VCaP (cell line): Measurements from ENCODE around the gene CEP120.
A peak's percentile ranks its signal among the peaks of the same experiment; 100 is the strongest.

Source experiments
- H3K27ac ChIP-seq: fragments of 450-650 bp; 2 replicates; pipeline ENCODE4 v1.5.1; 2017
- TF ChIP-seq, protein P1 (sequence below): fragments of 450-650 bp; conservative IDR thresholded peaks from 2 replicates; pipeline ENCODE4 v1.5.1; 2017; ENCODE audit warnings: mild to moderate bottlenecking, moderate library complexity

The CEP120 gene

DNA sequence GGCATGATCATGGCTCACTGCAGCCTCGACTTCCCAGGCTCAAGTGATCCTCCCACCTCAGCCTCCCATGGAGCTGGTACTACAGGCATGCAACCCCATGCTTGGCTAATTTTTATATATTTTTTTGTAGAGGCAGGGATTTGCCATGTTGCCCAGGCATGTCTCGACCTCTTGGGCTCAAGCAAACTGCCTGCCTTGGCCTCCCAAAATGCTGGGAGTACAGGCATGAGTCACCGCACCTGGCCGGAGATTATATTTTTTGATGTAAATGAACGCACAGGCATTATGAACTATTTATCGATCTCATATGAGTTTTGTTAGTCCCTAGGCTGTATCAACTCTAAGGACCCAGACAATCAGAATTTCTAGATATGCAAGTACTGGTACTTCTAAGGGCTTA, 25.5 kb upstream of the CEP120 start:
- no peak overlapping the region for H3K27ac ChIP-seq
- TF ChIP-seq, protein P1, sequence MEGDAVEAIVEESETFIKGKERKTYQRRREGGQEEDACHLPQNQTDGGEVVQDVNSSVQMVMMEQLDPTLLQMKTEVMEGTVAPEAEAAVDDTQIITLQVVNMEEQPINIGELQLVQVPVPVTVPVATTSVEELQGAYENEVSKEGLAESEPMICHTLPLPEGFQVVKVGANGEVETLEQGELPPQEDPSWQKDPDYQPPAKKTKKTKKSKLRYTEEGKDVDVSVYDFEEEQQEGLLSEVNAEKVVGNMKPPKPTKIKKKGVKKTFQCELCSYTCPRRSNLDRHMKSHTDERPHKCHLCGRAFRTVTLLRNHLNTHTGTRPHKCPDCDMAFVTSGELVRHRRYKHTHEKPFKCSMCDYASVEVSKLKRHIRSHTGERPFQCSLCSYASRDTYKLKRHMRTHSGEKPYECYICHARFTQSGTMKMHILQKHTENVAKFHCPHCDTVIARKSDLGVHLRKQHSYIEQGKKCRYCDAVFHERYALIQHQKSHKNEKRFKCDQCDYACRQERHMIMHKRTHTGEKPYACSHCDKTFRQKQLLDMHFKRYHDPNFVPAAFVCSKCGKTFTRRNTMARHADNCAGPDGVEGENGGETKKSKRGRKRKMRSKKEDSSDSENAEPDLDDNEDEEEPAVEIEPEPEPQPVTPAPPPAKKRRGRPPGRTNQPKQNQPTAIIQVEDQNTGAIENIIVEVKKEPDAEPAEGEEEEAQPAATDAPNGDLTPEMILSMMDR: no peak

DNA sequence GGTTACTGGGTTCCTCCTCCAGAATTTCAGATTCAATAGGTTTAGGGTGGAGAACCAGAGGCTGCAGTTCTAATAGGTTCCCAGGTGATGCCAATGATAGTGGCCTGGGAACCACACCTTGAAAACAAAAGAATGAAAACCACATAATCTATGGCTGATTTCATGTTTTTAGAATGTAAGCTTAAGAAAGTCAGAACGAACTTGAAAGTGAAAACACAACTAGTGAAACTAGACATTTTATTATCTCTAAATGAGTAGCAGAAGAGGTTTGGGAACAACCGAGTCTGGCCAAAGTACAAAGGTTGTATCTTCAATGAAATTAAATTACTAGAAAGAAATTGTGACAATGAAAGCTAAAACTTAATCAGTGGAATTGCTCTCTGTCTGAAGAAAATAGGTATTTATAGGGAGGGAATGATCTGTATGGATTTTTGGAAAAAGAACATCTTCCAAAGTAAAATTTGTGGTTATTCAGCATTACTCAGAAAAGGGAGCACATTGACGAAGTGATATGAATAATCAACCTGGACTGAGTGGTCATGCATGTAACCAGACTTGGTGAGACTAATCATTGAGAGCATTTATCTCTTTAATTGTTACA, 24.9 kb upstream of the CEP120 start:
- TF ChIP-seq, protein P1: no peak
- H3K27ac ChIP-seq: no peak overlapping the region

DNA sequence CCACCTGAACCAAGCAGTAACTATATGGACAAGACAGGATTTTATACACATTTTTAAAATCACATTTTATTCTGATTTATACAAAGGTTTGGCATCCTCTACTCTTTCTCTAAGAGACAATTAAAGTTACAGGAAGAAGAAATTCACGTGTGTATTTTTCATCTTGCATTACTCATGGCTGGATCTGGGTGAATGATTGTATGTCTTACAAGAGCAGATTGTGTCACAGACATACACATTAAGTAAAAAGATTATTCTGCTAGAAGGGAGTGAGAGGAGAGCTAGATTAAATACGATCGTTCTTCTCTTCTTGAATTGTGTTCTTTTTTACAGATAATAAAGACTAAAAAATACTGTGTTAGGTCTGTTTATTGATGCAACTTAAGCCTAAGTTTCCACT, 20.8 kb upstream of the CEP120 start:
- no peak overlapping the region for H3K27ac ChIP-seq
- TF ChIP-seq, protein P1: no peak

DNA sequence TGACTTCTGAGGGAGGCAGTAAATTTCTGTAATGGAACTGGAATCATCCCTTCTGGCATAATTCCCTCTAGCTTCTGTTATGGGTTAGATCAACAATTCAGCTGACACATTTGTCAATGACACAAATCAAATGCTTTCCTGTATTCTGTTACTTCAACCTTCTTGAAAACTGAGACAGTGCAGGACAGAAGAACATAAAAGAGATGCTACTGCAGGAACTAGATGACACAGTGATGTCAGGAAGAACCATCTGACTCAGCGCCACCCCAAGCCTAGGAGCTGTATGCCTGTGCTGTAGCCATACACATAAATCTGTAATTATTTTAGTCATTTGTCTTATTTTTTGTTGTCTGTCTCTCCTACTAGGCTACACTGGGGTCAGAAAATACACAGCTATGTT, 18.2 kb upstream of the CEP120 start:
- no peak overlapping the region for H3K27ac ChIP-seq
- TF ChIP-seq, protein P1: no peak

DNA sequence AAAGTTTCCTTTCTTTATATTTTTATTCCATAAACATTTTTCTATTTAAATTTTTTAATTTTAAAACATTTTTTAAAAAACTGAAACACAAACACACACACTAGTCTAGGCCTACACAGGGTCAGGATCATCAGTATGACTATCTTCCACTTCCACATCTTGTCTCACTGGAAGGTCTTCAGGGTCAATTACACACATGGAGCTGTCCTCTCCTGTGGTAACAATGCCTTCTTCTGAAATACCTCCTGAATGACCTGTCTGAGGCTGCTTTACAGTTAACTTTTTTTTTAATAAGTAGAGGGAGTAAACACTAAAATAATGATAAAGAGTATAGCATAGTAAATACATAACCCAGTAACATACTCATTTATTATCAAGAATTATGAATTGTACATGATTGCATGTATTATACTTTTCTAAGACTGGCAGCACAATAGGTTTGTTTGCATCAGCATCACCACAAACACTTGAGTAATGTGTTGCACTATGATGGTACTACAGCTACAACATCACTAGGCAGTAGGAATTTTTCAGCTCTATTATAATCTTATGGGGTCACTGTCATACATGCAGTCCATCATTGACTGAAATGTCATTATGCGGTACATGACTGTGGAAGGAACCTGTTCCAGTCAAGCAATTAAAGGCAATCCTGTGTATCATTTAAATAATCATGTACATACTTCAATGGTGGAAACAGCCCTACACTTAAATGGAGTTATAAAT, 17.4 kb upstream of the CEP120 start:
- no peak overlapping the region for H3K27ac ChIP-seq
- TF ChIP-seq, protein P1: no peak

DNA sequence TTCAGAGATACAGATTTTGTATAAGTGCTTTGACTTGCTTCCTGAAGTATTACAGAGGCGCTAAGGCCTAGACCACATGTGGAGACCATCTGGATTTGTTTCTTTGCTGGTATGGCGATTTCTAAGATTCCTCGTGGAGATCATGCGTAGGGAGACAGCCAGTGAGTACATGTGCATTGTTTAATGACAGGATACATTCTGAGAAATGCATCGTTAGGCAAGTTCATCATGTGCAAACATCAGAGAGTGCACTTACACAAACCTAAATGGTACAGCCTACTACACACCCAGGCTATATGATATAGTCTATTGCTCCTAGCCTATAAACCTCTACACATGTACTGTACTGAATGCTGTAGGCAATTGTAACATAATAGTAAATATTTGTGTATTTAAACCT, 16.5 kb upstream of the CEP120 start:
- TF ChIP-seq, protein P1: no peak
- no peak overlapping the region for H3K27ac ChIP-seq

DNA sequence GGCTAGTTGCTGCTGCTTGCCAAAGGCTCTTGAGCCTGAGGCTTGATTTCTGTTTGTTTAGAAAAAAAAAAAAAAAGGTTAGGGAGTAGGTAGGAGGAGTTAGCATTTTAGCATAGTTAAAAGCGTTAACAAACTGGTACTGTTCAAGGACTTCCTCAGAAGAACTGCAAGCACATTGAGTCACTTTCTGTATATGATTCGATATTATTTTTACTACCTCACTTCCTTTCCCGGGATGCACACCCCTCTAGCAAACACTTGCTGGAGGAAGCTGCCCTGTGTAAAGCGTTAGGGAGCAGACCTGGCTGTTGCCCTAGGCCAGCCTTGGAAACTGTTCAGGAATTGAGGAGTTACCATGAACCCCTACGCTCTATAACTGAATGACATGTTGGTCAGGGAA, 15.7 kb upstream of the CEP120 start:
- TF ChIP-seq, protein P1: no peak
- H3K27ac ChIP-seq: peak overlapping the region; percentile 20; the same call in 1 of the 2 replicates
